Measurements from ENCODE around the gene PKDCC. TPM values are rescaled to one million over a fixed set of nuclear protein-coding genes. Genes with fewer than 3 reads are reported as not detected.

PKDCC gene
- total and polyA plus RNA-seq, 2 of the 13 experiments (the other 11 are each of a cell fraction or from before 2014, with no cell fraction given) = 52.6 to 58.8 TPM

DNA sequence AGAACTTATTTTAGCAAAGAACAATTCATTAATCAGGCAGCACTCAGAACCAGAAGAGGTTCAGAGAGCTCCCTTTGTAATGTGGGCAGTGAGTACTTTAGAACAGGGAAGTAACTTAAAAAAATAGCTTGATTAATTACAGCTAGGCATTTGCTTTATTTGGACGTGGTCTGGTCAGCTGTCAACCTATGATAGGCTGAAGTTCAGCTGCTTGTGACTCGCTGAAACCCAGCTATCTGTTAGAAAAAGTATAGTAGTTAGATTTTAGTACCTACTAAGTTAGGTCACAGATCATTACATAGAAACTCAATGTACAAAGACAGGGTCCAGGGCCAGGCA lies 40.0 kb downstream of the PKDCC start:
- Histone ChIP-seq H3K79me2 (ENCODE audit: insufficient read depth, low read length) (peaks cover 7% of the 10 kb centered on the region), H3K27ac (ENCODE audit: extremely low read length, insufficient read depth, low read length) (no peak overlapping the region), H4K20me1 (ENCODE audit: insufficient read depth, low read length) (no peaks in the 10 kb centered on the region), H3K4me3 (replicated peaks in 1 of 3; ENCODE audit: insufficient read depth in 1 of 3, low read depth in 2 of 3, low read length in 3 of 3) (no peak overlapping the region), H3K4me2 (ENCODE audit: low read depth, low read length) (no peak overlapping the region), H2AFZ (ENCODE audit: low read length) (no peak overlapping the region), H3K4me1 (ENCODE audit: insufficient read depth, low read length) (peaks cover 78% of the 10 kb centered on the region), H3K27me3 (ENCODE audit: control insufficient read depth in 1 of 2, insufficient read depth in 2 of 2, low read length in 2 of 2) (peaks cover 0 to 4% of the 10 kb centered on the region in 2 experiments; a peak in 1 of 5 replicates), H3K9ac (ENCODE audit: insufficient read depth, low read depth, low read length) (no peak overlapping the region), H3K36me3 (replicated peaks in 1 of 2; ENCODE audit: control insufficient read depth in 1 of 2, insufficient read depth in 2 of 2, low read length in 2 of 2) (no peaks in the 10 kb centered on the region), H3K9me3 (ENCODE audit: low read length) (no peaks in the 10 kb centered on the region)
- ATAC-seq (no peak), DNase-seq (ENCODE audit: low spot score) (no peak), FAIRE-seq (no peak)
- BruUV-seq (replicated peaks) = no TSS peak
- POLR2A ChIA-PET = interaction anchor here (1.3 to 5.7 kb wide), 4 partner anchors 32 to 221 kb away, joined by 4 to 29 read pairs (median 6); partner anchors contain the start of gene PKDCC
- in situ Hi-C loops (cut with HindIII; ENCODE audit: extremely low pct_ligation_motif_present, low pct_unique_long_range_greater_than_20kb) = no loop called here
- intact Hi-C loops (cut with micrococcal nuclease; ENCODE audit: unreplicated experiment) = loop anchor here (2.0 to 5.0 kb wide), 2 partner anchors 31 to 1601 kb away; no protein-coding TSS in a partner anchor
- TF ChIP-seq ZNF615 (CRISPR knock-in tag; IDR thresholded peaks at IDR 0.05; ENCODE audit: borderline replicate concordance) (no peak), SIX1 (CRISPR knock-in tag; IDR thresholded peaks at IDR 0.05; ENCODE audit: borderline replicate concordance) (no peak)
- WGBS (ENCODE audit: low lambda C conversion rate) = 29% methylated on average over 2 of the region's 2 CpGs
- CTCF ChIA-PET (ENCODE audit: low intra/inter-chr PET ratio, low total read pairs) = interaction anchor here (5.2 to 6.3 kb wide), 2 partner anchors 216 to 233 kb away, joined by 87 to 119 read pairs; no protein-coding TSS in a partner anchor

DNA sequence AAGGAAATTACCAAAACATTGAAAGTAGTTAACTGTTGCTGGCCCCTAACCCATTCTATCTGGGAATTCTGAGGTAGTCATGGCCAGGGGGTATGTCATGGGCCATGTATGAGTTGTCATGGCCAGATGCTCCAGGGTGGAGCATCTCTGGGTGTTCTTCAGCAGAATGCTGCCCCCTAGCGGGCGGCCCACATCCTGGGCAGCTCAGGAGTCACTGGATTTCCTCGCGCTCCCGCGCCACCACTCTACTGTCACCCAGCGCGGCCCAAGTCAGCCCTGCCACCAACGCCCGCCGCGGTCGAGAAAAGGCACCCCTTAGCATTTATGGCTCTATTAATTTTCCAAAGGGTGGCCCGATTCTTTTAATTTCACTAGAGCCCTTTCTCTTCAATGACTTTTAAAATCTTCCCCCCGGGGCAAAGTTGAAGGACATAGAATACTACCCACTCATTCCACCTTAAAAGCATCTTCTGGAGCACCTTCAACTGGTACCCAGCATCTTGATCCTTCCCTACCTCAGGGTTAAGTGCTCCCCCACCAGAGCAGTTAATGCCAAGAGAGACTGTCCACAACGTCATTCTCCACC lies 41.6 kb downstream of the PKDCC start:
- no peak overlapping the region for H3K4me2 ChIP-seq (ENCODE audit: low read depth, low read length)
- H4K20me1 ChIP-seq (ENCODE audit: insufficient read depth, low read length) = no peaks in the 10 kb centered on the region
- ChIA-PET POLR2A (no interaction called here), CTCF (ENCODE audit: low intra/inter-chr PET ratio, low total read pairs) (interaction anchor here (1.0 to 6.3 kb wide), 4 partner anchors 220 to 249 kb away, joined by 3 to 87 read pairs (median 4); no protein-coding TSS in a partner anchor)
- intact Hi-C loops (cut with micrococcal nuclease; ENCODE audit: unreplicated experiment) (loop anchor here (5.0 kb wide), 1 partner anchor 1602 kb away; no protein-coding TSS in a partner anchor), in situ Hi-C loops (cut with HindIII; ENCODE audit: extremely low pct_ligation_motif_present, low pct_unique_long_range_greater_than_20kb) (no loop called here)
- BruUV-seq (replicated peaks) = no TSS peak
- no peaks in the 10 kb centered on the region for H3K27me3 ChIP-seq (ENCODE audit: control insufficient read depth in 1 of 2, insufficient read depth in 2 of 2, low read length in 2 of 2)
- DNase-seq (ENCODE audit: low spot score) = peak; percentile 49
- ATAC-seq = 0 out of 3 replicates have a peak, but pooled peaks have one; percentile 1
- peaks cover 16% of the 10 kb centered on the region for H3K79me2 ChIP-seq (ENCODE audit: insufficient read depth, low read length)
- H3K9me3 ChIP-seq (ENCODE audit: low read length) = no peaks in the 10 kb centered on the region
- H3K9ac ChIP-seq (ENCODE audit: insufficient read depth, low read depth, low read length) = no peak overlapping the region
- H3K4me1 ChIP-seq (ENCODE audit: insufficient read depth, low read length) = peaks cover 85% of the 10 kb centered on the region
- FAIRE-seq = no peak
- 88% methylated on average over 16 of the region's 16 CpGs for WGBS (ENCODE audit: low lambda C conversion rate)
- no peaks in the 10 kb centered on the region for H3K36me3 ChIP-seq (replicated peaks in 1 of 2; ENCODE audit: control insufficient read depth in 1 of 2, insufficient read depth in 2 of 2, low read length in 2 of 2)
- no peak overlapping the region for H3K27ac ChIP-seq (ENCODE audit: extremely low read length, insufficient read depth, low read length)
- H2AFZ ChIP-seq (ENCODE audit: low read length) = no peak overlapping the region
- no peak overlapping the region for H3K4me3 ChIP-seq (replicated peaks in 1 of 3; ENCODE audit: insufficient read depth in 1 of 3, low read depth in 2 of 3, low read length in 3 of 3)
- no peak for TF ChIP-seq CCDC6 (CRISPR knock-in tag; IDR thresholded peaks at IDR 0.05)
- 0 out of 2 replicates have a peak, but pooled peaks have one; percentile 26 for TF ChIP-seq HNRNPL (IDR thresholded peaks at IDR 0.05; ENCODE audit: low read depth, low read length)
- no peak for TF ChIP-seq THAP11 (CRISPR knock-in tag; IDR thresholded peaks at IDR 0.05)
- peak; percentile 16 for TF ChIP-seq XRCC5 (optimal IDR thresholded peaks at IDR 0.05; ENCODE audit: low read length)
- no peak for TF ChIP-seq ZNF101 (CRISPR knock-in tag; IDR thresholded peaks at IDR 0.05; ENCODE audit: borderline replicate concordance, low read depth)
- TF ChIP-seq ETV6 (CRISPR knock-in tag; conservative IDR thresholded peaks at IDR 0.05) = no peak
- no peak for TF ChIP-seq ZNF296 (CRISPR knock-in tag; conservative IDR thresholded peaks at IDR 0.05)
- TF ChIP-seq, protein P1, sequence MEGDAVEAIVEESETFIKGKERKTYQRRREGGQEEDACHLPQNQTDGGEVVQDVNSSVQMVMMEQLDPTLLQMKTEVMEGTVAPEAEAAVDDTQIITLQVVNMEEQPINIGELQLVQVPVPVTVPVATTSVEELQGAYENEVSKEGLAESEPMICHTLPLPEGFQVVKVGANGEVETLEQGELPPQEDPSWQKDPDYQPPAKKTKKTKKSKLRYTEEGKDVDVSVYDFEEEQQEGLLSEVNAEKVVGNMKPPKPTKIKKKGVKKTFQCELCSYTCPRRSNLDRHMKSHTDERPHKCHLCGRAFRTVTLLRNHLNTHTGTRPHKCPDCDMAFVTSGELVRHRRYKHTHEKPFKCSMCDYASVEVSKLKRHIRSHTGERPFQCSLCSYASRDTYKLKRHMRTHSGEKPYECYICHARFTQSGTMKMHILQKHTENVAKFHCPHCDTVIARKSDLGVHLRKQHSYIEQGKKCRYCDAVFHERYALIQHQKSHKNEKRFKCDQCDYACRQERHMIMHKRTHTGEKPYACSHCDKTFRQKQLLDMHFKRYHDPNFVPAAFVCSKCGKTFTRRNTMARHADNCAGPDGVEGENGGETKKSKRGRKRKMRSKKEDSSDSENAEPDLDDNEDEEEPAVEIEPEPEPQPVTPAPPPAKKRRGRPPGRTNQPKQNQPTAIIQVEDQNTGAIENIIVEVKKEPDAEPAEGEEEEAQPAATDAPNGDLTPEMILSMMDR (CRISPR knock-in tag; IDR thresholded peaks at IDR 0.05) = peak; percentile 60
- TF ChIP-seq ZNF44 (CRISPR knock-in tag; IDR thresholded peaks at IDR 0.05) = no peak
- no peak for TF ChIP-seq U2AF1 (optimal IDR thresholded peaks at IDR 0.05; ENCODE audit: low read depth, low read length)
- TF ChIP-seq, protein P2, sequence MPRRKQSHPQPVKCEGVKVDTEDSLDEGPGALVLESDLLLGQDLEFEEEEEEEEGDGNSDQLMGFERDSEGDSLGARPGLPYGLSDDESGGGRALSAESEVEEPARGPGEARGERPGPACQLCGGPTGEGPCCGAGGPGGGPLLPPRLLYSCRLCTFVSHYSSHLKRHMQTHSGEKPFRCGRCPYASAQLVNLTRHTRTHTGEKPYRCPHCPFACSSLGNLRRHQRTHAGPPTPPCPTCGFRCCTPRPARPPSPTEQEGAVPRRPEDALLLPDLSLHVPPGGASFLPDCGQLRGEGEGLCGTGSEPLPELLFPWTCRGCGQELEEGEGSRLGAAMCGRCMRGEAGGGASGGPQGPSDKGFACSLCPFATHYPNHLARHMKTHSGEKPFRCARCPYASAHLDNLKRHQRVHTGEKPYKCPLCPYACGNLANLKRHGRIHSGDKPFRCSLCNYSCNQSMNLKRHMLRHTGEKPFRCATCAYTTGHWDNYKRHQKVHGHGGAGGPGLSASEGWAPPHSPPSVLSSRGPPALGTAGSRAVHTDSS (CRISPR knock-in tag; conservative IDR thresholded peaks at IDR 0.05) = no peak
- TF ChIP-seq ZNF7 (CRISPR knock-in tag; IDR thresholded peaks at IDR 0.05) = no peak
- TF ChIP-seq PHF8 (CRISPR knock-in tag; IDR thresholded peaks at IDR 0.05) = no peak

Measured in HepG2 (cell line).